Hematopoietic multipotent progenitor cell treated with erythropoietin and hydrocortisone succinate and interleukin-3 and kit ligand, for 6 days (in vitro differentiated cells): ENCODE data around the gene SLC5A9.

Experiments
- DNase-seq: peaks from one replicate; pipeline ENCODE4 v3.0.0-alpha.2; 2015

Gene SLC5A9

GRCh38 chr1:48214820-48215219 is 7.7 kb upstream of the SLC5A9 start:
- DNase-seq, result no peak

- DNase-seq, result no peak
Observed at GRCh38 chr1:48215222-48215621, 7.3 kb upstream of the SLC5A9 start.

GRCh38 chr1:48215889-48216288 is 6.6 kb upstream of the SLC5A9 start:
- DNase-seq, result no peak

GRCh38 chr1:48216313-48216712 is 6.2 kb upstream of the SLC5A9 start:
- DNase-seq, result no peak

GRCh38 chr1:48216941-48217340 is 5.6 kb upstream of the SLC5A9 start:
- peak; percentile 7 for DNase-seq

- no peak for DNase-seq
Observed at GRCh38 chr1:48217856-48218255, 4.7 kb upstream of the SLC5A9 start.

DNA sequence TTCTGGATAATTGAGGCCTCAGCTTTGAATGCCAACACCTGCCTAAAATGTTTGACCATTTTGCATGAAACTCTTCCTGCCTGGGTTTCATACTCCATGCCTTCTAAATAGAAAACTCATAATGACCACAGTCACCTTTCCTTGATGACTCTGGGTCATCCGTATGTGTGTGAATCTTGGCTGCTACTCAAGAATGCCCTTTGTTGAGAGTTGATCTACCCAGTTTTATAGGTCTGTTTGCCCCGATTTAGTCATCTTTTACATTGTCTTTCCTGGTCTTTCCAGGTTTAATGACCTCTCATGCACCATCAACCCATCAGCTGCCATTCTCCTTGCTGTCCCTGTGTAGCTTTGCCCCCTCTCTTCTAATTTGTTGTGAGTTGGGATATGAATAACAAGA is 2.7 kb upstream of the SLC5A9 start:
- DNase-seq, result no peak

GRCh38 chr1:48221122-48221521 is 1.4 kb upstream of the SLC5A9 start:
- no peak for DNase-seq

- DNase-seq, result no peak
Observed at GRCh38 chr1:48221657-48222056, 859 bp upstream of the SLC5A9 start.

GRCh38 chr1:48223366-48224240 is 1.1 kb downstream of the SLC5A9 start:
- DNase-seq, result no peak

GRCh38 chr1:48224791-48225190 is 2.3 kb downstream of the SLC5A9 start:
- no peak for DNase-seq

DNA sequence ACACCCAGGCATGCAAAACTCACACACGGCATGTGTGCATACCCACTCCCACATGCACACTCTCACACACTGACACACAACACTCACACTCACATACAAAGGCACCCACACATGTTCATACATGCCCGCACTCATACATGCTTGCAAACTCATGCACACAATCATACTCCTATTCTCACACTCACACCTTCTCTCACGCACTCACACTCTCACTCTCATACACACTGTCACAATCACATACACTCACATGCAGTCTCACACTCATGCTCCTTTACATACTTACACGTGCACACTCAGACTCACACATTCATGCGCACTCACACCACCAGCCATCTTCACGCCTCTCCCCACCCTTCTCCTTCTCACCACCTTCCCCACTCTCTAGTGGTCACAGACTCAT is 3.1 kb downstream of the SLC5A9 start:
- DNase-seq, result no peak

GRCh38 chr1:48227165-48228013 is 4.9 kb downstream of the SLC5A9 start:
- peak; percentile 4 for DNase-seq

DNA sequence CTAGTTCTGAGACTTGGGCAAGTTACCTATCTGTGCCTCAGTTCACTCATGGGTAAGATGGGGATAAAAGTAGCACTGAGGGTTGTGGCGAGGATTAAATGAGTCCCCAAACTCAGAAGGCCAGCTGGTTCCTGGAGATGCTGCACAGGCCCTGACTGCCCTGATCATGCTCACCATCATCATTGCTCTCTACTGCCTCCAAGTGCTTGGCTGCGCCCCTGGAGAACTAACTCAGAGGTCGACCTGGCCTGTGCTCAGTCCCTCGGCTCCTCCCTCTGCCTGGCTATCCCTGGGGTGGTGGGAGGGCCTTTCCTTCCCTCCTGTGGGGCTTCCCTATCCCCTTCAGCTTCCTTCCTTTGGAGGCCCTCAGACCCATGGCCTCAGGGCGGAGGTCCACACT is 5.6 kb downstream of the SLC5A9 start:
- DNase-seq, result peak; percentile 4

- no peak for DNase-seq
Observed at GRCh38 chr1:48229317-48229716, 6.8 kb downstream of the SLC5A9 start.

DNA sequence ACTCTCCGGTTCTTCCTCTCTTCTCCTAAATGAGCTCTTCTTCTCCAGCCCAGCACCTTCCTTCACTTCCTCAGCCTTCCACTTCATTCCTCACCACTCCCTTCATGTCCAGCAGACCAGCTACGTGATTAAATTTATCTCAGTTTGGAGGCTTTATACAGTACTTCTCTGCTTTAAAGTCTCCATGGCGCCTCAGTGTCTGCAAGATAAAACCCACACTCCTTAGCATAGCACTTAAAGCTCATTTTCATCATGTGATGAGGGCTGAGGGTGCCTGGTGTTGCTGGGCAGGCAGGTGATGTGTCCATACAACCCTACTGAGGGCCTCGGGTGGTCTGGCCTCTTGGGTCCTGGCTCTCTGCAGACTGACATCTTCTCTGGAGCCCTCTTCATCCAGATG is 7.7 kb downstream of the SLC5A9 start:
- no peak for DNase-seq

DNA sequence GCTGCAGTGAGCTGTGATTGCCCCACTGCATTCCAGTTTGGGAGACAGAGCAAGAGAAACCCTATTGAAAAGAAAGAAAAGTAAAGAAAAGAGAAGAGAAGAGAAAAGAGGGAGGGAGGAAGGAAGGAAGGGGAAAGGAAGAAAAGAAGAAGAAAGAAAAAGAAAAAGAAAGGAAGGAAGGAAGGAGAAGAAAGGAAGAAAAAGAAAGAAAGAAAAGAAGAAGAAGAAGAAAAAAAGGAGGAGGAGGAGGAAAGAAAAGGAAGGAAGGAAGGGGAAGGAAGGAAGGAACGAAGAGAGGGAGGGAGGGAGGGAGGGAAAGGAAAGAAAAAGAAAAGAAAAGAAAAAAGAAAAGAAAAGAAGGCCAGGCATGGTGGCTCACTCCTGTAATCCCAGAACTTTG is 10.2 kb downstream of the SLC5A9 start:
- DNase-seq, result no peak

GRCh38 chr1:48233666-48234485 is 11.4 kb downstream of the SLC5A9 start:
- no peak for DNase-seq

DNA sequence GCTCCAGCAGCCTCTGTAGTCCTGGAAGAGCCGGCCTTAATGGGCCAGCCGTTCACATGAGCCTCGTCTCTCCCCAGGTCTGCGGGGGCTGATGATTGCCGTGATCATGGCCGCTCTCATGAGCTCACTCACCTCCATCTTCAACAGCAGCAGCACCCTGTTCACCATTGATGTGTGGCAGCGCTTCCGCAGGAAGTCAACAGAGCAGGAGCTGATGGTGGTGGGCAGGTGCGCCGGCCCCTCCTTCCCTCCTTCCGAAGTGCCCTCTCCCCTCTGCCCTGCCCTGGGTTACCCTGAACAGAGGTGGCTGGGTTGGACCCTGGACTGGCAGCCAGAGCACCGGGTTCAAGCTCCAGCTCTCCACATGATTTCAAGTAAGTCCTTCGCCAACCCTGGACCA is 13.1 kb downstream of the SLC5A9 start:
- DNase-seq, result no peak

GRCh38 chr1:48236716-48237470 is 14.4 kb downstream of the SLC5A9 start:
- peak; percentile 68 for DNase-seq

DNA sequence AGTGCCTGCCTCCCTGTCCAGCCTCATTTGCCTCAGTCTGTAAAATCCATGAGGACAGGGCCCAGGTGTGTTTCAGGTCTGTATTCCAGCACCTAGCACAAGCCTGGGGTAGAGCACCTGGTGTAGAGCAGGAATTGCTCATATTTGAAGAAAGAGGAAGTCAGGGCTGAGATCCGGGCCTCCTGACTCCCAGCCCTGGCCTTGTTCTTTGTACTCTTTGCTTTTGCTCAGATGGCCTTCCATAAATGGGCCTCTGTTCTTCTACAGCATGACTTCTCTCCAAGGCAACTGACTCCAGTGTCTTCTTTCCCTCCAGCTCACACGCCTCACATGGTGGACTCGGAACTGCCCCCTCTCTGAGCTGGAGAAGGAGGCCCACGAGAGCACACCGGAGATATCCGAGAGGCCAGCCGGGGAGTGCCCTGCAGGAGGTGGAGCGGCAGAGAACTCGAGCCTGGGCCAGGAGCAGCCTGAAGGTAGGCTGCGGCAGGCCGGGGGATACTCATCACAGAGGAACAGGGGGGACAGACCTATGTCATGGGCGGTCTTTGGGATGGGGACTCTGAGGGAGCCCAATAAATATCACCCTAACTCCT is 19.7 kb downstream of the SLC5A9 start:
- peak; percentile 17 for DNase-seq

DNA sequence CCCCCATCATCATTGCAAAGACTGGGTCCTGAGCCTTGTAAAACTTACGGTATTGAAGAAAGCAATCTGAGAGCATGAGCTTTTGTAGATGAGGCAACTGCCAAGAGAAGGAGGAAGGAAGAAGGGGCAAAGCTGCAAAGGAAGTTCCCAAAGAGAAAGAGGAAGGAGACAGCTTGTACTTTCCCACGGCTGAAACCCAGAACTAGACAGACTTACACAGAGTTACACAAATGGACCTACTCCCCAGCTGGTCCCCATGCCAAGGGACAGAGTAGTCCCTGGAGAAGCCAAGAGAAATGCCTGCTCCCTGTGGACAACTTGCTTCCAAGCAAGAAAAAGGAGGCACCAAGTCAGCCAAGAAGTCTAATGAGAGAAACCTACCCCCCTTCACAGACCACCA is 22.6 kb downstream of the SLC5A9 start:
- DNase-seq, result peak; percentile 48
